HepG2 (cell line): ENCODE results near the gene NRL. TPM values are rescaled to one million over a fixed set of nuclear protein-coding genes. Genes with fewer than 3 reads are reported as not detected.

Source experiments
- BHLHE40 ChIP-seq: IDR thresholded peaks from 2 replicates; pipeline ENCODE4 v1.6.1; 2011; ENCODE audit warnings: low read length, improper control_type of control experiment
- FOXO1 ChIP-seq: sonication (generic); formaldehyde crosslinking; IDR thresholded peaks from 2 replicates; pipeline ENCODE4 v1.4.0; 2020; ENCODE audit warnings: missing genetic modification reagents
- HMG20A ChIP-seq: IDR thresholded peaks from 2 replicates; pipeline ENCODE4 v1.6.1; 2016; ENCODE audit warnings: borderline replicate concordance
- MEIS1 ChIP-seq: sonication (generic); formaldehyde crosslinking; IDR thresholded peaks from 2 replicates; pipeline ENCODE4 v1.9.0; 2021; ENCODE audit warnings: mild to moderate bottlenecking, missing genetic modification reagents, moderate library complexity, borderline replicate concordance
- MNT ChIP-seq: fragments of 450-650 bp; IDR thresholded peaks from 2 replicates; pipeline ENCODE4 v1.6.1; 2016
- NR1H2 ChIP-seq: sonication (generic); formaldehyde crosslinking; IDR thresholded peaks from 2 replicates; pipeline ENCODE4 v1.8.1; 2022; ENCODE audit warnings: low read depth, missing genetic modification reagents, borderline replicate concordance
- PLRG1 ChIP-seq: fragments of 450-650 bp; conservative IDR thresholded peaks from 2 replicates; pipeline ENCODE4 v1.6.1; 2016
- SKI ChIP-seq: fragments of 450-650 bp; IDR thresholded peaks from one replicate; pipeline ENCODE4 v1.6.1; 2018; ENCODE audit warnings: mild to moderate bottlenecking; ENCODE audit not compliant: partially characterized antibody
- TEAD3 ChIP-seq: optimal IDR thresholded peaks from 2 replicates; pipeline ENCODE3; 2016; ENCODE audit warnings: borderline replicate concordance
- TRIM24 ChIP-seq: sonication (generic); formaldehyde crosslinking; IDR thresholded peaks from 2 replicates; pipeline ENCODE4 v1.8.0; 2022; ENCODE audit warnings: mild to moderate bottlenecking, missing genetic modification reagents
- ZNF143 ChIP-seq: sonication (generic); formaldehyde crosslinking; IDR thresholded peaks from 2 replicates; pipeline ENCODE4 v1.4.0; 2020; ENCODE audit warnings: missing genetic modification reagents
- ZNF724P ChIP-seq: sonication (generic); formaldehyde crosslinking; IDR thresholded peaks from 2 replicates; pipeline ENCODE4 v1.8.0; 2022; ENCODE audit warnings: missing genetic modification reagents, borderline replicate concordance
- polyA plus RNA-seq, 8 experiments: library from polyadenylated mRNA; depleted of rRNA in 3 of 8; stranded (reverse) in 7 of 8; unstranded in 1 of 8; fragments of >200 nt; fragmentation: Illumina TruSeq in 4 of 8; extraction: Trizol in 4 of 8; gene quantifications; 2 replicates each; pipeline versions ENCODE4 v1.2.1 to v1.2.3, GENCODE V29; 2011 to 2016; ENCODE audit warnings: low read depth in 4 of 8, missing spikeins in 1 of 8, mixed read lengths in 1 of 8; ENCODE audit not compliant: insufficient read depth in 1 of 8
- total RNA-seq, 5 experiments: library from RNA; depleted of rRNA; stranded (reverse); fragments of >200 nt; fragmentation: Illumina TruSeq; extraction: Trizol; gene quantifications; 2 replicates each; pipeline ENCODE4 v1.2.3, GENCODE V29; 2016; ENCODE audit warnings: low read depth in 1 of 5
- TF ChIP-seq, protein P1 (sequence below): sonication (generic); formaldehyde crosslinking; IDR thresholded peaks from 2 replicates; pipeline ENCODE4 v1.5.0; 2020; ENCODE audit warnings: mild to moderate bottlenecking, missing genetic modification reagents
- TF ChIP-seq, protein P2 (sequence below): sonication (generic); formaldehyde crosslinking; IDR thresholded peaks from 2 replicates; pipeline ENCODE4 v1.8.1; 2022; ENCODE audit warnings: low read depth, mild to moderate bottlenecking, missing genetic modification reagents
- TF ChIP-seq, protein P3 (sequence below): sonication (generic); formaldehyde crosslinking; IDR thresholded peaks from 2 replicates; pipeline ENCODE4 v1.5.0; 2020; ENCODE audit warnings: mild to moderate bottlenecking, missing genetic modification reagents
- TF ChIP-seq, protein P4 (sequence below): sonication (generic); formaldehyde crosslinking; IDR thresholded peaks from 2 replicates; pipeline ENCODE4 v1.4.0; 2020; ENCODE audit warnings: missing genetic modification reagents
- TF ChIP-seq, protein P5 (sequence below): sonication (generic); formaldehyde crosslinking; conservative IDR thresholded peaks from 2 replicates; pipeline ENCODE4 v1.8.1; 2023; ENCODE audit warnings: missing genetic modification reagents

The NRL gene
- total and polyA plus RNA-seq, 2 of the 13 experiments (the other 11 are each of a cell fraction or from before 2014, with no cell fraction given): 2.5 to 4.7 TPM

DNA sequence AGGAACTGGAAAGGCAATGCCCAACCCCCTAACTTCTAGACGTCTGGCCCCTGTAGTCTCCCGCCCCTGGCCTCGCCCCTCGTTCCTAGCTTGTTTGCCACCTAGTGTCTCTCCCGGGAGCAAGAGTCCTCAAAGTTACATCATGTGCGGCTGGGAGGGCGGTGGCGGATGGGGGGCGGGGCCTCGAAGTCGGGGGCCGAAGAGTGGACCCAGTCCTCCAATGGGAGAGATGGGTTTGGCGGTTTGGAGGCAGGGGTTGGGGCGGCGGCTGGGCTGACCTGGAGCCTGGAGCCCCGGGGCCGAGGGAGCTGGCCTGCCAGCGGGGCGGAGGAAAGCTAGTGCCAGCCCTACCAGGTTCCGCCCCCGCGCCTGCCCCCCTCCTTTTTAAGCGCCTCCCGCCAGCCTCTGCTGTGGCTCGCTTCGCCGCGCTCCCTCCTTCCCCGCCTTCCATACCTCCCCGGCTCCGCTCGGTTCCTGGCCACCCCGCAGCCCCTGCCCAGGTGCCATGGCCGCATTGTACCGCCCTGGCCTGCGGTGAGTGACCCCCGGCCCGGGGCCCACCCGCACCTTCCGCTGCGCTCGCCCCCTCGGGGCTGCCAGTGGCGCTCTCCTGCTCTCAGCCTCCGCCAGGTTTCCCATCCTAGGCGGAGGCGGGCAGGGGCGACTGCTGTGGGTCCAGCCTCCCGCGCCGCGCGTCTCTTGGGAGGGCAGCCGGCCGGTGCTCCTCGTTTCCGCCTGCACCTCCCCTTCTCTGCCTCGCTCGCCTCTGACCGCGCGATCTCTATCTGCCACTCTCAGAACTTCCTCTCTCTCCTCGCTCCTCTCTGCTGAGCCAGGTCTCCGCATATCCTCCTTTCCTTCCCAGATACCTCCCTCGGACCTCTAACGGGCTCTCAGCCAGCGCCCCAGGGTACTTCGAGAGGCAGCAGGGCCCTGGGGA, 20.6 kb downstream of the NRL start, which contains the start of gene PCK2 (continued):
- TF ChIP-seq, protein P1, sequence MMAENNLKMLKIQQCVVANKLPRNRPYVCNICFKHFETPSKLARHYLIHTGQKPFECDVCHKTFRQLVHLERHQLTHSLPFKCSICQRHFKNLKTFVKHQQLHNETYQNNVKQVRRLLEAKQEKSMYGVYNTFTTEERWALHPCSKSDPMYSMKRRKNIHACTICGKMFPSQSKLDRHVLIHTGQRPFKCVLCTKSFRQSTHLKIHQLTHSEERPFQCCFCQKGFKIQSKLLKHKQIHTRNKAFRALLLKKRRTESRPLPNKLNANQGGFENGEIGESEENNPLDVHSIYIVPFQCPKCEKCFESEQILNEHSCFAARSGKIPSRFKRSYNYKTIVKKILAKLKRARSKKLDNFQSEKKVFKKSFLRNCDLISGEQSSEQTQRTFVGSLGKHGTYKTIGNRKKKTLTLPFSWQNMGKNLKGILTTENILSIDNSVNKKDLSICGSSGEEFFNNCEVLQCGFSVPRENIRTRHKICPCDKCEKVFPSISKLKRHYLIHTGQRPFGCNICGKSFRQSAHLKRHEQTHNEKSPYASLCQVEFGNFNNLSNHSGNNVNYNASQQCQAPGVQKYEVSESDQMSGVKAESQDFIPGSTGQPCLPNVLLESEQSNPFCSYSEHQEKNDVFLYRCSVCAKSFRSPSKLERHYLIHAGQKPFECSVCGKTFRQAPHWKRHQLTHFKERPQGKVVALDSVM (CRISPR knock-in tag): no peak
- TF ChIP-seq BHLHE40 (no peak; the same call in 1 of the 2 replicates), PLRG1 (no peak), ZNF724P (CRISPR knock-in tag) (peak; percentile 99), FOXO1 (CRISPR knock-in tag) (no peak; the same call in none of the 2 replicates), ZNF143 (CRISPR knock-in tag) (peak; percentile 53), SKI (peak; percentile 91), NR1H2 (no peak), TEAD3 (CRISPR knock-in tag) (peak; percentile 82), TRIM24 (CRISPR knock-in tag) (no peak), MEIS1 (CRISPR knock-in tag) (no peak; the same call in none of the 2 replicates), MNT (peak; percentile 50), HMG20A (CRISPR knock-in tag) (peak; percentile 47; the same call in 1 of the 2 replicates)
- TF ChIP-seq, protein P2, sequence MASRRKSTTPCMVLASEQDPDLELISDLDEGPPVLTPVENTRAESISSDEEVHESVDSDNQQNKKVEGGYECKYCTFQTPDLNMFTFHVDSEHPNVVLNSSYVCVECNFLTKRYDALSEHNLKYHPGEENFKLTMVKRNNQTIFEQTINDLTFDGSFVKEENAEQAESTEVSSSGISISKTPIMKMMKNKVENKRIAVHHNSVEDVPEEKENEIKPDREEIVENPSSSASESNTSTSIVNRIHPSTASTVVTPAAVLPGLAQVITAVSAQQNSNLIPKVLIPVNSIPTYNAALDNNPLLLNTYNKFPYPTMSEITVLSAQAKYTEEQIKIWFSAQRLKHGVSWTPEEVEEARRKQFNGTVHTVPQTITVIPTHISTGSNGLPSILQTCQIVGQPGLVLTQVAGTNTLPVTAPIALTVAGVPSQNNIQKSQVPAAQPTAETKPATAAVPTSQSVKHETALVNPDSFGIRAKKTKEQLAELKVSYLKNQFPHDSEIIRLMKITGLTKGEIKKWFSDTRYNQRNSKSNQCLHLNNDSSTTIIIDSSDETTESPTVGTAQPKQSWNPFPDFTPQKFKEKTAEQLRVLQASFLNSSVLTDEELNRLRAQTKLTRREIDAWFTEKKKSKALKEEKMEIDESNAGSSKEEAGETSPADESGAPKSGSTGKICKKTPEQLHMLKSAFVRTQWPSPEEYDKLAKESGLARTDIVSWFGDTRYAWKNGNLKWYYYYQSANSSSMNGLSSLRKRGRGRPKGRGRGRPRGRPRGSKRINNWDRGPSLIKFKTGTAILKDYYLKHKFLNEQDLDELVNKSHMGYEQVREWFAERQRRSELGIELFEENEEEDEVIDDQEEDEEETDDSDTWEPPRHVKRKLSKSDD (CRISPR knock-in tag): no peak
- TF ChIP-seq, protein P3, sequence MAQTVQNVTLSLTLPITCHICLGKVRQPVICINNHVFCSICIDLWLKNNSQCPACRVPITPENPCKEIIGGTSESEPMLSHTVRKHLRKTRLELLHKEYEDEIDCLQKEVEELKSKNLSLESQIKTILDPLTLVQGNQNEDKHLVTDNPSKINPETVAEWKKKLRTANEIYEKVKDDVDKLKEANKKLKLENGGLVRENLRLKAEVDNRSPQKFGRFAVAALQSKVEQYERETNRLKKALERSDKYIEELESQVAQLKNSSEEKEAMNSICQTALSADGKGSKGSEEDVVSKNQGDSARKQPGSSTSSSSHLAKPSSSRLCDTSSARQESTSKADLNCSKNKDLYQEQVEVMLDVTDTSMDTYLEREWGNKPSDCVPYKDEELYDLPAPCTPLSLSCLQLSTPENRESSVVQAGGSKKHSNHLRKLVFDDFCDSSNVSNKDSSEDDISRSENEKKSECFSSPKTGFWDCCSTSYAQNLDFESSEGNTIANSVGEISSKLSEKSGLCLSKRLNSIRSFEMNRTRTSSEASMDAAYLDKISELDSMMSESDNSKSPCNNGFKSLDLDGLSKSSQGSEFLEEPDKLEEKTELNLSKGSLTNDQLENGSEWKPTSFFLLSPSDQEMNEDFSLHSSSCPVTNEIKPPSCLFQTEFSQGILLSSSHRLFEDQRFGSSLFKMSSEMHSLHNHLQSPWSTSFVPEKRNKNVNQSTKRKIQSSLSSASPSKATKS (CRISPR knock-in tag): no peak
- TF ChIP-seq, protein P4, sequence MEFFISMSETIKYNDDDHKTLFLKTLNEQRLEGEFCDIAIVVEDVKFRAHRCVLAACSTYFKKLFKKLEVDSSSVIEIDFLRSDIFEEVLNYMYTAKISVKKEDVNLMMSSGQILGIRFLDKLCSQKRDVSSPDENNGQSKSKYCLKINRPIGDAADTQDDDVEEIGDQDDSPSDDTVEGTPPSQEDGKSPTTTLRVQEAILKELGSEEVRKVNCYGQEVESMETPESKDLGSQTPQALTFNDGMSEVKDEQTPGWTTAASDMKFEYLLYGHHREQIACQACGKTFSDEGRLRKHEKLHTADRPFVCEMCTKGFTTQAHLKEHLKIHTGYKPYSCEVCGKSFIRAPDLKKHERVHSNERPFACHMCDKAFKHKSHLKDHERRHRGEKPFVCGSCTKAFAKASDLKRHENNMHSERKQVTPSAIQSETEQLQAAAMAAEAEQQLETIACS (CRISPR knock-in tag): peak; percentile 68
- TF ChIP-seq, protein P5, sequence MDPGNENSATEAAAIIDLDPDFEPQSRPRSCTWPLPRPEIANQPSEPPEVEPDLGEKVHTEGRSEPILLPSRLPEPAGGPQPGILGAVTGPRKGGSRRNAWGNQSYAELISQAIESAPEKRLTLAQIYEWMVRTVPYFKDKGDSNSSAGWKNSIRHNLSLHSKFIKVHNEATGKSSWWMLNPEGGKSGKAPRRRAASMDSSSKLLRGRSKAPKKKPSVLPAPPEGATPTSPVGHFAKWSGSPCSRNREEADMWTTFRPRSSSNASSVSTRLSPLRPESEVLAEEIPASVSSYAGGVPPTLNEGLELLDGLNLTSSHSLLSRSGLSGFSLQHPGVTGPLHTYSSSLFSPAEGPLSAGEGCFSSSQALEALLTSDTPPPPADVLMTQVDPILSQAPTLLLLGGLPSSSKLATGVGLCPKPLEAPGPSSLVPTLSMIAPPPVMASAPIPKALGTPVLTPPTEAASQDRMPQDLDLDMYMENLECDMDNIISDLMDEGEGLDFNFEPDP: no peak
